Kidney epithelial cell (primary cell): Measurements from ENCODE around the gene SAMD4A. TPM values are rescaled to one million over a fixed set of nuclear protein-coding genes. Genes with fewer than 3 reads are reported as not detected.

Experiments
- DNase-seq: peaks from one replicate; pipeline ENCODE4 v3.0.0-alpha.2; 2010; ENCODE audit warnings: low read depth
- H3K27me3 ChIP-seq: 2 replicates; pipeline ENCODE4 v1.6.0; 2011; ENCODE audit warnings: low read length; ENCODE audit not compliant: control insufficient read depth, insufficient read depth
- H3K36me3 ChIP-seq: 2 replicates; pipeline ENCODE4 v1.5.1; 2011; ENCODE audit warnings: low read length; ENCODE audit not compliant: control insufficient read depth, insufficient read depth
- H3K4me3 ChIP-seq: 2 replicates; pipeline ENCODE4 v1.5.1; 2011; ENCODE audit warnings: low read depth, mild to moderate bottlenecking, control low read depth, low read length
- CTCF ChIP-seq: IDR thresholded peaks from 2 replicates; pipeline ENCODE4 v1.5.1; 2011; ENCODE audit warnings: mild to moderate bottlenecking, moderate library complexity, low read length, control low read depth, inconsistent platforms; ENCODE audit not compliant: insufficient read depth, poor library complexity, severe bottlenecking
- total RNA-seq: library from RNA; depleted of rRNA; stranded (reverse); fragments of >200 nt; gene quantifications from 2 replicates; pipeline ENCODE4 v1.2.3, GENCODE V29; 2015

SAMD4A gene
- total RNA-seq, 1 donor from 2014 or later, result 14.5 TPM

GRCh38 chr14:54681811-54682261 lies 114.9 kb downstream of the SAMD4A start:
- no peak for DNase-seq
- Histone ChIP-seq H3K27me3 (no peaks in the 10 kb centered on the region), H3K4me3 (no peak overlapping the region), H3K36me3 (no peaks in the 10 kb centered on the region)
- TF ChIP-seq CTCF, result no peak

GRCh38 chr14:54682578-54682977 lies 115.7 kb downstream of the SAMD4A start:
- Histone ChIP-seq H3K4me3 (no peak overlapping the region), H3K36me3 (no peaks in the 10 kb centered on the region), H3K27me3 (no peaks in the 10 kb centered on the region)
- DNase-seq, result no peak
- TF ChIP-seq CTCF, result no peak

GRCh38 chr14:54683882-54684794 lies 117.2 kb downstream of the SAMD4A start:
- Histone ChIP-seq H3K27me3 (no peaks in the 10 kb centered on the region), H3K36me3 (no peaks in the 10 kb centered on the region)
- DNase-seq, result no peak

GRCh38 chr14:54685286-54685845 lies 118.4 kb downstream of the SAMD4A start:
- DNase-seq, result no peak
- Histone ChIP-seq H3K27me3 (no peaks in the 10 kb centered on the region), H3K4me3 (no peak overlapping the region), H3K36me3 (no peaks in the 10 kb centered on the region)
- no peak for TF ChIP-seq CTCF

More at GRCh38 chr14:54683882-54684794, 117.2 kb downstream of the SAMD4A start:
- no peak for TF ChIP-seq CTCF
- no peak overlapping the region for H3K4me3 ChIP-seq

- DNase-seq, result no peak
Observed at GRCh38 chr14:54686219-54686870, 119.4 kb downstream of the SAMD4A start.

More at GRCh38 chr14:54686219-54686870, 119.4 kb downstream of the SAMD4A start:
- H3K36me3 ChIP-seq, result no peaks in the 10 kb centered on the region
- TF ChIP-seq CTCF, result no peak
- H3K27me3 ChIP-seq, result no peaks in the 10 kb centered on the region
- no peak overlapping the region for H3K4me3 ChIP-seq
